ENCODE results near the gene TRMT44. TPM values are rescaled to one million over a fixed set of nuclear protein-coding genes. Genes with fewer than 3 reads are reported as not detected.

Gene TRMT44
- total RNA-seq, 1 experiment from 2014 or later = 22.9 TPM

GRCh38 chr4:8431553-8431952, 9.0 kb upstream of the TRMT44 start:
- BruUV-seq (replicated peaks) = no TSS peak
- intact Hi-C loops (cut with micrococcal nuclease; ENCODE audit: unreplicated experiment) = no loop called here
- Histone ChIP-seq H3K27ac (ENCODE audit: low read depth, low read length, poor library complexity, severe bottlenecking) (no peak overlapping the region), H3K9me3 (ENCODE audit: low read depth, low read length, poor library complexity, severe bottlenecking) (no peaks in the 10 kb centered on the region), H3K27me3 (replicated peaks; ENCODE audit: insufficient read depth, low read depth, low read length, poor library complexity) (no peaks in the 10 kb centered on the region), H3K36me3 (ENCODE audit: insufficient read depth, low read length, poor library complexity, severe bottlenecking) (no peaks in the 10 kb centered on the region), H3K4me3 (ENCODE audit: low read depth, low read length, poor library complexity, severe bottlenecking) (no peak overlapping the region), H3K4me1 (ENCODE audit: insufficient read depth, low read length, poor library complexity, severe bottlenecking) (no peaks in the 10 kb centered on the region)
- no peak for DNase-seq (ENCODE audit: low spot score)
- ChIA-PET POLR2A (ENCODE audit: low non-redundant PET) (no interaction called here), CTCF (no interaction called here)
- no peak for TF ChIP-seq EZH2 (IDR thresholded peaks at IDR 0.05; ENCODE audit: borderline replicate concordance, low read depth, low read length, poor library complexity, severe bottlenecking)

GRCh38 chr4:8433136-8433535, 7.4 kb upstream of the TRMT44 start:
- Histone ChIP-seq H3K9me3 (ENCODE audit: low read depth, low read length, poor library complexity, severe bottlenecking) (no peaks in the 10 kb centered on the region), H3K27me3 (replicated peaks; ENCODE audit: insufficient read depth, low read depth, low read length, poor library complexity) (no peaks in the 10 kb centered on the region), H3K36me3 (ENCODE audit: insufficient read depth, low read length, poor library complexity, severe bottlenecking) (no peaks in the 10 kb centered on the region), H3K27ac (ENCODE audit: low read depth, low read length, poor library complexity, severe bottlenecking) (no peak overlapping the region), H3K4me3 (ENCODE audit: low read depth, low read length, poor library complexity, severe bottlenecking) (no peak overlapping the region), H3K4me1 (ENCODE audit: insufficient read depth, low read length, poor library complexity, severe bottlenecking) (no peaks in the 10 kb centered on the region)
- no peak for DNase-seq (ENCODE audit: low spot score)
- intact Hi-C loops (cut with micrococcal nuclease; ENCODE audit: unreplicated experiment) = no loop called here
- POLR2A ChIA-PET (ENCODE audit: low non-redundant PET) = no interaction called here
- no TSS peak for BruUV-seq (replicated peaks)
- TF ChIP-seq EZH2 (IDR thresholded peaks at IDR 0.05; ENCODE audit: borderline replicate concordance, low read depth, low read length, poor library complexity, severe bottlenecking) = no peak
- no peak for TF ChIP-seq CTCF (conservative IDR thresholded peaks at IDR 0.05; ENCODE audit: low read depth, low read length)
- CTCF ChIA-PET = no interaction called here

- H3K27ac ChIP-seq (ENCODE audit: low read depth, low read length, poor library complexity, severe bottlenecking) = no peak overlapping the region
- H3K36me3 ChIP-seq (ENCODE audit: insufficient read depth, low read length, poor library complexity, severe bottlenecking) = no peaks in the 10 kb centered on the region
- no peaks in the 10 kb centered on the region for H3K9me3 ChIP-seq (ENCODE audit: low read depth, low read length, poor library complexity, severe bottlenecking)
- TF ChIP-seq CTCF (conservative IDR thresholded peaks at IDR 0.05; ENCODE audit: low read depth, low read length) (no peak), EZH2 (IDR thresholded peaks at IDR 0.05; ENCODE audit: borderline replicate concordance, low read depth, low read length, poor library complexity, severe bottlenecking) (no peak)
- BruUV-seq (replicated peaks) = no TSS peak
- ChIA-PET POLR2A (ENCODE audit: low non-redundant PET) (no interaction called here), CTCF (no interaction called here)
- intact Hi-C loops (cut with micrococcal nuclease; ENCODE audit: unreplicated experiment) = no loop called here
- no peaks in the 10 kb centered on the region for H3K27me3 ChIP-seq (replicated peaks; ENCODE audit: insufficient read depth, low read depth, low read length, poor library complexity)
- DNase-seq (ENCODE audit: low spot score) = no peak
- no peaks in the 10 kb centered on the region for H3K4me1 ChIP-seq (ENCODE audit: insufficient read depth, low read length, poor library complexity, severe bottlenecking)
- H3K4me3 ChIP-seq (ENCODE audit: low read depth, low read length, poor library complexity, severe bottlenecking) = no peak overlapping the region
These were observed 6.1 kb upstream of the TRMT44 start for GRCh38 chr4:8434251-8435073.

- BruUV-seq (replicated peaks) = no TSS peak
- H3K4me1 ChIP-seq (ENCODE audit: insufficient read depth, low read length, poor library complexity, severe bottlenecking) = no peaks in the 10 kb centered on the region
- H3K9me3 ChIP-seq (ENCODE audit: low read depth, low read length, poor library complexity, severe bottlenecking) = no peaks in the 10 kb centered on the region
- H3K27me3 ChIP-seq (replicated peaks; ENCODE audit: insufficient read depth, low read depth, low read length, poor library complexity) = no peaks in the 10 kb centered on the region
- no peak overlapping the region for H3K27ac ChIP-seq (ENCODE audit: low read depth, low read length, poor library complexity, severe bottlenecking)
- TF ChIP-seq EZH2 (IDR thresholded peaks at IDR 0.05; ENCODE audit: borderline replicate concordance, low read depth, low read length, poor library complexity, severe bottlenecking) (no peak), CTCF (conservative IDR thresholded peaks at IDR 0.05; ENCODE audit: low read depth, low read length) (no peak)
- ChIA-PET POLR2A (ENCODE audit: low non-redundant PET) (no interaction called here), CTCF (no interaction called here)
- intact Hi-C loops (cut with micrococcal nuclease; ENCODE audit: unreplicated experiment) = no loop called here
- no peak for DNase-seq (ENCODE audit: low spot score)
- no peak overlapping the region for H3K4me3 ChIP-seq (ENCODE audit: low read depth, low read length, poor library complexity, severe bottlenecking)
- H3K36me3 ChIP-seq (ENCODE audit: insufficient read depth, low read length, poor library complexity, severe bottlenecking) = no peaks in the 10 kb centered on the region
These were observed 4.9 kb upstream of the TRMT44 start for GRCh38 chr4:8435656-8436121.

Measured in A673 (cell line).